Stomach (tissue), 4 donors: ENCODE measurements around the gene NDOR1.

Source experiments
- CTCF ChIP-seq, 7 experiments: fragments of 450-650 bp in 4 of 7; fragments of 200-600 bp in 3 of 7; sonication (generic) in 3 of 7; IDR thresholded peaks; one replicate each; pipeline ENCODE4 v1.5.1; 2016 to 2019; ENCODE audit warnings: antibody characterized with exemption in 7 of 7, control low read depth in 2 of 7, mild to moderate bottlenecking in 1 of 7
- EP300 ChIP-seq: sonication (generic); formaldehyde crosslinking; IDR thresholded peaks from one replicate; pipeline ENCODE4 v1.6.1; 2017; ENCODE audit warnings: antibody characterized with exemption
- POLR2A ChIP-seq, 4 donors: fragments of 450-650 bp; IDR thresholded peaks; one replicate each; pipeline ENCODE4 v1.6.1; 2016; ENCODE audit warnings: antibody characterized with exemption in 4 of 4, control low read depth in 2 of 4, mild to moderate bottlenecking in 1 of 4, moderate library complexity in 1 of 4

GRCh38 chr9:137223078-137223970, 17.8 kb downstream of the NDOR1 start:
- peak in 1 of 7 experiments; percentile 20 for TF ChIP-seq CTCF (IDR thresholded peaks at IDR 0.05)
- no peak for TF ChIP-seq EP300
- no peak for TF ChIP-seq POLR2A (IDR thresholded peaks at IDR 0.05)
